ENCODE measurements around the gene TRPM5. TPM values are rescaled to one million over a fixed set of nuclear protein-coding genes. Genes with fewer than 3 reads are reported as not detected.

Gene TRPM5
- total and polyA plus RNA-seq, 2 donors (not counting 1 experiment from before 2014, with no cell fraction given), result 0.03 TPM; not detected in 1

DNA sequence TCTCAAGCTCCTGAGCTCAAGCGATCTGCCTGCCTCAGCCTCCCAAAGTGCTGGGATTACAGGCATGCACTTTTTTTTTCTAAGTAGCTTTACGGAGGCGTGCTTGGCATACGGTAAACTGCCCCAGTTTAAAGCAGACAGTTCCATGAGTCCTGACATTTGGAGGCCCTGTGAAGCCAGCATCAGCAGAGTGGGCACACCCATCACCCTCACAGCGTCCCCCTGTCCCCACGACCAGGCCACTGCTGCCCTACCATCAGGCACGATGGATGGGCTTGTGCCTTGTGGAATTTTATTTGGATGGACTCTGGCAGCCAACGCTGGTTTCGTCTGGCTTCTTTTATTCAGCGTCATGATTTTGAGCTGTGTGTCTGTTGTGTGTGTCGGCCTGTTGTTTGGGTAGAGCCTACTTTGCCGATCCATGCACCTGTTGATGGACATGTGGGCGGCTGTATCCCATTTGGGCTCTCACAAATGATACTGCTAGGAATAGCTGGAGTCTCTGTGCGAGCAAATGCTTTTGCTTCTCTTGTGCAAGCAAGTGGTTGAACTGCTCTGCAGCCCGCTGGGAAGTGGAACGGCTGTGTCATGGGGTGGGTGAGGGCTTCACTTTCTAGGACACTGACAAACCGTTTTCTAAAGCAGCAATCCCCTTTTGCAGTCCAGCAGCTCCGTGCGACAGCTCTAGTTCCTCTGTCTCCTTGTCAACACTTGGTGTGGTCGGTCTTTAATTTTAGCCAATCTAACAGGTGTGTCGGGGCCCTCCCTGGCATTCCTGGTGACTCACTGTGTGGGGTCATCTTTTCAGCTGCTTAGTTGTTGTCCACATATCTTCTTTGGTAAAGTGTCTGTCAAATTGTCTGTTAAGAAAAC, 24.3 kb upstream of the TRPM5 start:
- no peak for ATAC-seq (ENCODE audit: low read depth)
- H3K4me3 Mint-ChIP-seq, result peak overlapping the region; percentile 11

DNA sequence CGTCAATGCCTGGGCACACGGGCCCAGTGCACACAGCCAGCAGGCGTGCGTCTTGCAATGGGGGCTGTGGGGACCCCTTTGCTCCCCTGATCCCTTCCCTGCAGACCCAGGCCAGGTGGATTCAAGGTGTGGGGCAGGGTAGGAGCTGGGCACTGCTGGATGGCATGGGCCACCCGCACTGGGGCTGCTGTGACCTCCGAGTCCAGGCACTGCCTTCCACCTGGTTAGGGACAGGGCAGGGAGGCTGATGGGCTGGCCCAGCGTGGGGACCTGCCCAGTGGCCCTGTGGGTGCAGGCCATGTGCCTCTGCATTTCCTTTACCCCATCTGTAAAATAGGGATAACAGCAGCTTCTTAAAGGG, 23.4 kb upstream of the TRPM5 start:
- Mint-ChIP-seq H3K4me1 (peaks cover 52% of the 10 kb centered on the region), H3K4me3 (peak overlapping the region; percentile 54), H3K27ac (no peak overlapping the region), H3K27me3 (no peaks in the 10 kb centered on the region), H3K9me3 (ENCODE audit: insufficient read depth) (no peaks in the 10 kb centered on the region)
- no peak for ATAC-seq (ENCODE audit: low read depth)
- intact Hi-C loops (cut with micrococcal nuclease), result no loop called here
- ChIA-PET POLR2A (no interaction called here), CTCF (no interaction called here)
- no peaks in the 10 kb centered on the region for H3K27me3 ChIP-seq (replicated peaks in 1 of 4; ENCODE audit: control extremely low read depth in 1 of 4, control insufficient read depth in 3 of 4, insufficient read depth in 4 of 4, low read length in 3 of 4)
- H3K4me3 ChIP-seq (ENCODE audit: control extremely low read depth in 1 of 5, extremely low read depth in 1 of 5, insufficient read depth in 1 of 5, low read depth in 2 of 5, low read length in 4 of 5), result peak overlapping the region in 1 of 5 experiments; percentile 7
- H3K27ac ChIP-seq (ENCODE audit: low read length in 2 of 2), result no peak overlapping the region
- H3K9ac ChIP-seq (ENCODE audit: low read length), result no peak overlapping the region
- H4K20me1 ChIP-seq (ENCODE audit: control insufficient read depth, insufficient read depth, low read length, poor library complexity, severe bottlenecking), result peaks cover 84% of the 10 kb centered on the region
- H3K9me3 ChIP-seq (ENCODE audit: control extremely low read depth in 1 of 3, control insufficient read depth in 2 of 3, insufficient read depth in 1 of 3, low read length in 2 of 3), result no peaks in the 10 kb centered on the region
- H3K4me2 ChIP-seq (replicated peaks; ENCODE audit: low read depth, low read length, poor library complexity, severe bottlenecking), result peak overlapping the region; percentile 62
- 84% methylated on average over 7 of the region's 7 CpGs for WGBS (ENCODE audit: insufficient coverage)
- peaks cover 39 to 52% of the 10 kb centered on the region in 2 donors for H3K4me1 ChIP-seq (ENCODE audit: control insufficient read depth in 2 of 2, insufficient read depth in 2 of 2, low read length in 2 of 2)
- H3K36me3 ChIP-seq (replicated peaks in 1 of 2; ENCODE audit: control extremely low read depth in 1 of 2, control insufficient read depth in 1 of 2, extremely low read depth in 1 of 2, insufficient read depth in 2 of 2, low read length in 1 of 2), result no peaks in the 10 kb centered on the region
- DNase-seq, result no peak
- no peak overlapping the region for H2AFZ ChIP-seq (ENCODE audit: insufficient read depth, low read depth, low read length, poor library complexity, severe bottlenecking)
- H3K79me2 ChIP-seq (ENCODE audit: control insufficient read depth, insufficient read depth, low read length), result peaks cover 75% of the 10 kb centered on the region
- TF ChIP-seq, protein P1, sequence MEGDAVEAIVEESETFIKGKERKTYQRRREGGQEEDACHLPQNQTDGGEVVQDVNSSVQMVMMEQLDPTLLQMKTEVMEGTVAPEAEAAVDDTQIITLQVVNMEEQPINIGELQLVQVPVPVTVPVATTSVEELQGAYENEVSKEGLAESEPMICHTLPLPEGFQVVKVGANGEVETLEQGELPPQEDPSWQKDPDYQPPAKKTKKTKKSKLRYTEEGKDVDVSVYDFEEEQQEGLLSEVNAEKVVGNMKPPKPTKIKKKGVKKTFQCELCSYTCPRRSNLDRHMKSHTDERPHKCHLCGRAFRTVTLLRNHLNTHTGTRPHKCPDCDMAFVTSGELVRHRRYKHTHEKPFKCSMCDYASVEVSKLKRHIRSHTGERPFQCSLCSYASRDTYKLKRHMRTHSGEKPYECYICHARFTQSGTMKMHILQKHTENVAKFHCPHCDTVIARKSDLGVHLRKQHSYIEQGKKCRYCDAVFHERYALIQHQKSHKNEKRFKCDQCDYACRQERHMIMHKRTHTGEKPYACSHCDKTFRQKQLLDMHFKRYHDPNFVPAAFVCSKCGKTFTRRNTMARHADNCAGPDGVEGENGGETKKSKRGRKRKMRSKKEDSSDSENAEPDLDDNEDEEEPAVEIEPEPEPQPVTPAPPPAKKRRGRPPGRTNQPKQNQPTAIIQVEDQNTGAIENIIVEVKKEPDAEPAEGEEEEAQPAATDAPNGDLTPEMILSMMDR (IDR thresholded peaks at IDR 0.05), result no peak
- TF ChIP-seq EZH2 (IDR thresholded peaks at IDR 0.05; ENCODE audit: borderline replicate concordance, insufficient read depth, low read depth, low read length, poor library complexity, severe bottlenecking), result no peak

More for the DNA sequence above, 24.3 kb upstream of the TRPM5 start:
- no peak overlapping the region for H3K4me3 ChIP-seq (ENCODE audit: control extremely low read depth in 1 of 5, extremely low read depth in 1 of 5, insufficient read depth in 1 of 5, low read depth in 2 of 5, low read length in 4 of 5)
- intact Hi-C loops (cut with micrococcal nuclease), result no loop called here
- 98% methylated on average over 17 of the region's 21 CpGs for WGBS (ENCODE audit: insufficient coverage)
- H3K9ac ChIP-seq (ENCODE audit: low read length), result no peak overlapping the region
- no peaks in the 10 kb centered on the region for H3K9me3 ChIP-seq (ENCODE audit: control extremely low read depth in 1 of 3, control insufficient read depth in 2 of 3, insufficient read depth in 1 of 3, low read length in 2 of 3)
- ChIA-PET CTCF (no interaction called here), POLR2A (no interaction called here)
- H2AFZ ChIP-seq (ENCODE audit: insufficient read depth, low read depth, low read length, poor library complexity, severe bottlenecking), result no peak overlapping the region
- no peak overlapping the region for H3K4me2 ChIP-seq (replicated peaks; ENCODE audit: low read depth, low read length, poor library complexity, severe bottlenecking)
- no peaks in the 10 kb centered on the region for H3K9me3 Mint-ChIP-seq (ENCODE audit: insufficient read depth)
- H3K27me3 Mint-ChIP-seq, result no peaks in the 10 kb centered on the region
- H3K36me3 ChIP-seq (replicated peaks in 1 of 2; ENCODE audit: control extremely low read depth in 1 of 2, control insufficient read depth in 1 of 2, extremely low read depth in 1 of 2, insufficient read depth in 2 of 2, low read length in 1 of 2), result no peaks in the 10 kb centered on the region
- TF ChIP-seq, protein P1 (IDR thresholded peaks at IDR 0.05), result no peak
- TF ChIP-seq EZH2 (IDR thresholded peaks at IDR 0.05; ENCODE audit: borderline replicate concordance, insufficient read depth, low read depth, low read length, poor library complexity, severe bottlenecking), result no peak
- H3K27ac ChIP-seq (ENCODE audit: low read length in 2 of 2), result no peak overlapping the region
- H4K20me1 ChIP-seq (ENCODE audit: control insufficient read depth, insufficient read depth, low read length, poor library complexity, severe bottlenecking), result peaks cover 84% of the 10 kb centered on the region
- H3K27me3 ChIP-seq (replicated peaks in 1 of 4; ENCODE audit: control extremely low read depth in 1 of 4, control insufficient read depth in 3 of 4, insufficient read depth in 4 of 4, low read length in 3 of 4), result no peaks in the 10 kb centered on the region
- no peak overlapping the region for H3K27ac Mint-ChIP-seq
- H3K79me2 ChIP-seq (ENCODE audit: control insufficient read depth, insufficient read depth, low read length), result peaks cover 71% of the 10 kb centered on the region
- H3K4me1 ChIP-seq (ENCODE audit: control insufficient read depth in 2 of 2, insufficient read depth in 2 of 2, low read length in 2 of 2), result peaks cover 30 to 42% of the 10 kb centered on the region in 2 donors
- no peak for DNase-seq
- peaks cover 42% of the 10 kb centered on the region for H3K4me1 Mint-ChIP-seq
